HG03060 (cell line): ENCODE measurements around the gene TOX2.

ENCODE experiments used
- ATAC-seq: cut with Tn5 transposase; IDR thresholded peaks from one replicate; pipeline ENCODE4 v1.9.1; 2021; ENCODE audit warnings: low read depth, moderate number of reproducible peaks; ENCODE audit not compliant: unreplicated experiment

Gene TOX2

GRCh38 chr20:43994486-43995100, 79.9 kb downstream of the TOX2 start:
- no peak for ATAC-seq

- ATAC-seq: no peak
Observed at GRCh38 chr20:43995645-43996044, 81.0 kb downstream of the TOX2 start.

GRCh38 chr20:43996240-43996930, 81.7 kb downstream of the TOX2 start:
- no peak for ATAC-seq

- no peak for ATAC-seq
Observed at GRCh38 chr20:43999848-44000247, 85.2 kb downstream of the TOX2 start.

GRCh38 chr20:44001667-44002596, 87.3 kb downstream of the TOX2 start:
- ATAC-seq: peak; percentile 69

- no peak for ATAC-seq
Observed at GRCh38 chr20:44002861-44003260, 88.2 kb downstream of the TOX2 start.

GRCh38 chr20:44003609-44004008, 89.0 kb downstream of the TOX2 start:
- no peak for ATAC-seq

- no peak for ATAC-seq
Observed at GRCh38 chr20:44004306-44004915, 89.8 kb downstream of the TOX2 start.

GRCh38 chr20:44005661-44006060, 91.0 kb downstream of the TOX2 start:
- ATAC-seq: no peak

- ATAC-seq: no peak
Observed at GRCh38 chr20:44006126-44006525, 91.5 kb downstream of the TOX2 start.

GRCh38 chr20:44006578-44006977, 91.9 kb downstream of the TOX2 start:
- ATAC-seq: no peak

- ATAC-seq: no peak
Observed at GRCh38 chr20:44008806-44009678, 94.4 kb downstream of the TOX2 start.

- ATAC-seq: no peak
Observed at GRCh38 chr20:44009679-44009992, 95.0 kb downstream of the TOX2 start.

- ATAC-seq: no peak
Observed at GRCh38 chr20:44010162-44010704, 95.6 kb downstream of the TOX2 start.

- ATAC-seq: no peak
Observed at GRCh38 chr20:44011251-44011940, 96.7 kb downstream of the TOX2 start.

- no peak for ATAC-seq
Observed at GRCh38 chr20:44012466-44013226, 98.0 kb downstream of the TOX2 start.

- ATAC-seq: no peak
Observed at GRCh38 chr20:44014807-44015732, 100.4 kb downstream of the TOX2 start.

- no peak for ATAC-seq
Observed at GRCh38 chr20:44015733-44016103, 101.1 kb downstream of the TOX2 start.
